ENCODE data around the gene CCDC97. TPM values are rescaled to one million over a fixed set of nuclear protein-coding genes. Genes with fewer than 3 reads are reported as not detected.

The CCDC97 gene
- total RNA-seq, 1 donor: 11.2 TPM

- no peak for DNase-seq (ENCODE audit: low read depth)
- no peak overlapping the region for H3K4me3 ChIP-seq (ENCODE audit: low read depth, low read length)
These were observed 10.6 kb downstream of the CCDC97 start for GRCh38 chr19:41320568-41320967.

GRCh38 chr19:41321204-41321599 is 11.2 kb downstream of the CCDC97 start:
- H3K4me3 ChIP-seq (ENCODE audit: low read depth, low read length): no peak overlapping the region
- DNase-seq (ENCODE audit: low read depth): no peak
- no peak for TF ChIP-seq CTCF (IDR thresholded peaks at IDR 0.05; ENCODE audit: insufficient read depth, low read depth, low read length)

More at GRCh38 chr19:41320568-41320967, 10.6 kb downstream of the CCDC97 start:
- no peak for TF ChIP-seq CTCF (IDR thresholded peaks at IDR 0.05; ENCODE audit: insufficient read depth, low read depth, low read length)

- no peak overlapping the region for H3K4me3 ChIP-seq (ENCODE audit: low read depth, low read length)
- peak; percentile 80 for TF ChIP-seq CTCF (IDR thresholded peaks at IDR 0.05; ENCODE audit: insufficient read depth, low read depth, low read length)
- DNase-seq (ENCODE audit: low read depth): peak; percentile 87
These were observed 11.8 kb downstream of the CCDC97 start for GRCh38 chr19:41321600-41322270.

- no peak for DNase-seq (ENCODE audit: low read depth)
- peak overlapping the region; percentile 19 for H3K4me3 ChIP-seq (ENCODE audit: low read depth, low read length)
- no peak for TF ChIP-seq CTCF (IDR thresholded peaks at IDR 0.05; ENCODE audit: insufficient read depth, low read depth, low read length)
These were observed 12.5 kb downstream of the CCDC97 start for GRCh38 chr19:41322451-41322850.

GRCh38 chr19:41323023-41323422 is 13.1 kb downstream of the CCDC97 start:
- peak; percentile 96 for DNase-seq (ENCODE audit: low read depth)
- peak; percentile 7 for TF ChIP-seq CTCF (IDR thresholded peaks at IDR 0.05; ENCODE audit: insufficient read depth, low read depth, low read length)
- H3K4me3 ChIP-seq (ENCODE audit: low read depth, low read length): peak overlapping the region; percentile 19

GRCh38 chr19:41323430-41324125 is 13.6 kb downstream of the CCDC97 start:
- peak; percentile 99 for DNase-seq (ENCODE audit: low read depth)
- TF ChIP-seq CTCF (IDR thresholded peaks at IDR 0.05; ENCODE audit: insufficient read depth, low read depth, low read length): no peak
- H3K4me3 ChIP-seq (ENCODE audit: low read depth, low read length): peak overlapping the region; percentile 21
